ENCODE measurements around the gene UQCRC2. TPM values are rescaled to one million over a fixed set of nuclear protein-coding genes. Genes with fewer than 3 reads are reported as not detected.

Gene UQCRC2
- total and polyA plus RNA-seq, 10 of the 15 experiments (the other 5 are each of a cell fraction or from before 2014, with no cell fraction given) = 256 to 563 (median 327) TPM

- TF ChIP-seq TCF3 (IDR thresholded peaks at IDR 0.05; ENCODE audit: borderline replicate concordance, insufficient read depth, low read depth, low read length) (no peak), NFYA (IDR thresholded peaks at IDR 0.05; ENCODE audit: borderline replicate concordance, low read depth, low read length) (no peak), TCF7 (IDR thresholded peaks at IDR 0.05; ENCODE audit: borderline replicate concordance) (no peak), RELA (IDR thresholded peaks at IDR 0.05; ENCODE audit: borderline replicate concordance, partially characterized antibody) (no peak), SUZ12 (IDR thresholded peaks at IDR 0.05; ENCODE audit: unreplicated experiment) (no peak), NR2C1 (IDR thresholded peaks at IDR 0.05) (no peak), RELB (IDR thresholded peaks at IDR 0.05; ENCODE audit: low read depth) (no peak), KDM1A (IDR thresholded peaks at IDR 0.05; ENCODE audit: borderline replicate concordance) (no peak), TARDBP (IDR thresholded peaks at IDR 0.05; ENCODE audit: borderline replicate concordance) (0 out of 2 replicates have a peak, but pooled peaks have one; percentile 51), REST (IDR thresholded peaks at IDR 0.05; ENCODE audit: low read depth, low read length) (no peak), STAT1 (conservative IDR thresholded peaks at IDR 0.05) (no peak), IRF4 (IDR thresholded peaks at IDR 0.05; ENCODE audit: low read depth, low read length) (no peak), CEBPB (IDR thresholded peaks at IDR 0.05; ENCODE audit: borderline replicate concordance in 1 of 2, low read depth in 2 of 2, low read length in 2 of 2) (no peak), HSF1 (IDR thresholded peaks at IDR 0.05; ENCODE audit: low read depth, low read length) (no peak), SP1 (IDR thresholded peaks at IDR 0.05; ENCODE audit: low read depth, low read length) (no peak), IRF5 (IDR thresholded peaks at IDR 0.05; ENCODE audit: borderline replicate concordance) (no peak), EP300 (IDR thresholded peaks at IDR 0.05; ENCODE audit: borderline replicate concordance in 1 of 2, control insufficient read depth in 1 of 2, low read depth in 2 of 2, low read length in 2 of 2) (no peak), JUNB (IDR thresholded peaks at IDR 0.05) (no peak), BCL11A (IDR thresholded peaks at IDR 0.05; ENCODE audit: low read depth, low read length) (no peak), GABPA (IDR thresholded peaks at IDR 0.05; ENCODE audit: low read depth) (no peak), SREBF2 (IDR thresholded peaks at IDR 0.05; ENCODE audit: low read length) (no peak), POLR2AphosphoS2 (IDR thresholded peaks at IDR 0.05; ENCODE audit: low read depth, low read length) (no peak), NR2F1 (conservative IDR thresholded peaks at IDR 0.05) (no peak), FOXM1 (IDR thresholded peaks at IDR 0.05; ENCODE audit: low read depth, low read length) (no peak)
These were observed 945 bp upstream of the UQCRC2 start (continued) for GRCh38 chr16:21952040-21952792.
